H1 (cell line): ENCODE measurements around the gene CORO6.

Source experiments
- CBX8 ChIP-seq: fragments of 300-800, 300-1000 bp; sonication (generic); IDR thresholded peaks from 2 replicates; pipeline ENCODE4 v1.7.1; 2016; ENCODE audit warnings: low read depth, low read length, borderline replicate concordance
- CTBP2 ChIP-seq: IDR thresholded peaks from 2 replicates; pipeline ENCODE4 v1.7.0; 2011; ENCODE audit warnings: borderline replicate concordance, mild to moderate bottlenecking, moderate library complexity, mixed read lengths, low read length; ENCODE audit not compliant: insufficient read depth, insufficient read length
- EP300 ChIP-seq, 2 experiments: IDR thresholded peaks; 1 replicate in 1 of 2; 2 replicates in 1 of 2; pipeline ENCODE4 v1.6.1; 2011 to 2012; ENCODE audit warnings: low read depth in 2 of 2, low read length in 2 of 2, mild to moderate bottlenecking in 2 of 2, borderline replicate concordance in 1 of 2, inconsistent platforms in 1 of 2, moderate library complexity in 1 of 2
- EZH2 ChIP-seq: fragments of 200-600 bp; sonication (generic); IDR thresholded peaks from 2 replicates; pipeline ENCODE4 v1.7.1; 2012; ENCODE audit warnings: low read depth, mild to moderate bottlenecking, moderate library complexity, low read length, inconsistent platforms; ENCODE audit not compliant: severe bottlenecking
- JUN ChIP-seq: IDR thresholded peaks from 2 replicates; pipeline ENCODE4 v1.6.1; 2011; ENCODE audit warnings: low read depth, mild to moderate bottlenecking, improper control_type of control experiment, low read length
- KDM1A ChIP-seq: fragments of 200-600, 300-600 bp; sonication (generic); IDR thresholded peaks from 2 replicates; pipeline ENCODE4 v1.7.1; 2016; ENCODE audit warnings: mild to moderate bottlenecking, low read length, borderline replicate concordance
- POLR2A ChIP-seq, 2 experiments: IDR thresholded peaks; 1 replicate in 1 of 2; 2 replicates in 1 of 2; pipeline ENCODE4 v1.6.1; 2011; ENCODE audit warnings: low read depth in 2 of 2, low read length in 2 of 2, mild to moderate bottlenecking in 2 of 2; ENCODE audit errors: control extremely low read depth in 1 of 2
- POLR2AphosphoS5 ChIP-seq: IDR thresholded peaks from 2 replicates; pipeline ENCODE4 v1.6.1; 2011; ENCODE audit warnings: low read depth, low read length
- RAD21 ChIP-seq, 2 experiments: IDR thresholded peaks in 1 of 2; conservative IDR thresholded peaks in 1 of 2; 2 replicates each; pipeline ENCODE4 v1.6.1; 2011; ENCODE audit warnings: low read depth in 2 of 2, low read length in 2 of 2, improper control_type of control experiment in 1 of 2, inconsistent platforms in 1 of 2, mild to moderate bottlenecking in 1 of 2, moderate library complexity in 1 of 2
- RFX5 ChIP-seq: IDR thresholded peaks from 2 replicates; pipeline ENCODE4 v1.6.1; 2011; ENCODE audit warnings: low read depth, low read length, improper control_type of control experiment, borderline replicate concordance
- YY1 ChIP-seq: IDR thresholded peaks from 2 replicates; pipeline ENCODE4 v1.6.1; 2011; ENCODE audit warnings: low read depth, mild to moderate bottlenecking, low read length
- TF ChIP-seq, protein P1 (sequence below), 3 experiments: IDR thresholded peaks; 1 replicate in 2 of 3; 2 replicates in 1 of 3; pipeline versions ENCODE4 v1.5.1 to v1.6.1; 2011; ENCODE audit warnings: low read length in 3 of 3, mild to moderate bottlenecking in 3 of 3, inconsistent platforms in 2 of 3, low read depth in 1 of 3, moderate library complexity in 1 of 3; ENCODE audit not compliant: insufficient read depth in 1 of 3; ENCODE audit errors: control extremely low read depth in 1 of 3
- TF ChIP-seq, protein P2 (sequence below): IDR thresholded peaks from 2 replicates; pipeline ENCODE4 v1.6.1; 2011; ENCODE audit warnings: low read depth, mild to moderate bottlenecking, low read length; ENCODE audit not compliant: insufficient read depth
- TF ChIP-seq, protein P3 (sequence below): IDR thresholded peaks from 2 replicates; pipeline ENCODE4 v1.6.1; 2011; ENCODE audit warnings: low read length, improper control_type of control experiment

DNA sequence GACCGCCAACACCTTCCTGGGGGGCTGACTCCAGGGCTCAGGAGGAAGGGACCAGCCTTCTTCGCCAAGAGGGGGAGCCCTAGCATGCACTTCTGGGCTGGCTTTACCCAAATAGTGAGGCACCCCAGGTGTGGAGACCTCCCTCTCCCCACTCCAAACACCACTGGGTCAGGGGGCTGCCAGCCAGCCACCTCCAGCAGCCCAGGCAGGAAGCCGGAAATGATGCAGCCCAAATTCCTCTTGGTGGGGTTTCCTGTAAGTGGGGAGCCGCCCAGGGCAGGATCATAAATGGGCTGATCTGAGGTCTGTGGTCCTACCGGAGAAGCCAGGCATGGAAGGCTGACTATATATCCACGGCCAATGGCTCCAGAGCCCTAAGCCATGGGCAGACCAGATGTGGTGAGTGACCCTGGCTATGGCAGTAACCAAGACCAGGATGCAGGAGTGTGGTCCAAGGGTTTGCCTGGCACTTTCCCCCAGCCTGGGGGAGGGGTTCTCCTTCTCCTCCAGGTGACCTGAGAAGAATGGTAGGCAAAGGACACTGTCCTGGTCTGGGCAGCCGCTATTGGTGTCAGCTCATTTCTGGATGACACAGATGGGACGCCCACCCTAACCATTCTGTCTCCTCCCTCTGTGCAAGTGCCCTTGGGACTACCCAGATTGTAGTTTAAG lies 37.5 kb downstream of the CORO6 start:
- TF ChIP-seq, protein P1, sequence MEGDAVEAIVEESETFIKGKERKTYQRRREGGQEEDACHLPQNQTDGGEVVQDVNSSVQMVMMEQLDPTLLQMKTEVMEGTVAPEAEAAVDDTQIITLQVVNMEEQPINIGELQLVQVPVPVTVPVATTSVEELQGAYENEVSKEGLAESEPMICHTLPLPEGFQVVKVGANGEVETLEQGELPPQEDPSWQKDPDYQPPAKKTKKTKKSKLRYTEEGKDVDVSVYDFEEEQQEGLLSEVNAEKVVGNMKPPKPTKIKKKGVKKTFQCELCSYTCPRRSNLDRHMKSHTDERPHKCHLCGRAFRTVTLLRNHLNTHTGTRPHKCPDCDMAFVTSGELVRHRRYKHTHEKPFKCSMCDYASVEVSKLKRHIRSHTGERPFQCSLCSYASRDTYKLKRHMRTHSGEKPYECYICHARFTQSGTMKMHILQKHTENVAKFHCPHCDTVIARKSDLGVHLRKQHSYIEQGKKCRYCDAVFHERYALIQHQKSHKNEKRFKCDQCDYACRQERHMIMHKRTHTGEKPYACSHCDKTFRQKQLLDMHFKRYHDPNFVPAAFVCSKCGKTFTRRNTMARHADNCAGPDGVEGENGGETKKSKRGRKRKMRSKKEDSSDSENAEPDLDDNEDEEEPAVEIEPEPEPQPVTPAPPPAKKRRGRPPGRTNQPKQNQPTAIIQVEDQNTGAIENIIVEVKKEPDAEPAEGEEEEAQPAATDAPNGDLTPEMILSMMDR (IDR thresholded peaks at IDR 0.05; ENCODE audit: control extremely low read depth in 1 of 3, insufficient read depth in 1 of 3, low read depth in 1 of 3, low read length in 3 of 3): peak; percentile 35 to 72 (median 53)
- TF ChIP-seq CBX8: no peak
- no peak for TF ChIP-seq POLR2AphosphoS5
- no peak for TF ChIP-seq EP300 (IDR thresholded peaks at IDR 0.05; ENCODE audit: borderline replicate concordance in 1 of 2, low read depth in 2 of 2, low read length in 2 of 2)
- no peak for TF ChIP-seq EZH2
- no peak for TF ChIP-seq CTBP2
- TF ChIP-seq JUN: no peak
- TF ChIP-seq, protein P2, sequence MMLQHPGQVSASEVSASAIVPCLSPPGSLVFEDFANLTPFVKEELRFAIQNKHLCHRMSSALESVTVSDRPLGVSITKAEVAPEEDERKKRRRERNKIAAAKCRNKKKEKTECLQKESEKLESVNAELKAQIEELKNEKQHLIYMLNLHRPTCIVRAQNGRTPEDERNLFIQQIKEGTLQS: no peak
- no peak for TF ChIP-seq POLR2A (IDR thresholded peaks at IDR 0.05; ENCODE audit: control extremely low read depth in 1 of 2, low read depth in 2 of 2, low read length in 2 of 2)
- TF ChIP-seq YY1: no peak
- TF ChIP-seq KDM1A: no peak
- no peak for TF ChIP-seq RFX5
- peak; percentile 17 to 37; a peak in 3 of 4 replicates for TF ChIP-seq RAD21 (IDR thresholded peaks at IDR 0.05 in 1 of 2, conservative IDR thresholded peaks at IDR 0.05 in 1 of 2; ENCODE audit: low read depth in 2 of 2, low read length in 2 of 2)
- TF ChIP-seq, protein P3, sequence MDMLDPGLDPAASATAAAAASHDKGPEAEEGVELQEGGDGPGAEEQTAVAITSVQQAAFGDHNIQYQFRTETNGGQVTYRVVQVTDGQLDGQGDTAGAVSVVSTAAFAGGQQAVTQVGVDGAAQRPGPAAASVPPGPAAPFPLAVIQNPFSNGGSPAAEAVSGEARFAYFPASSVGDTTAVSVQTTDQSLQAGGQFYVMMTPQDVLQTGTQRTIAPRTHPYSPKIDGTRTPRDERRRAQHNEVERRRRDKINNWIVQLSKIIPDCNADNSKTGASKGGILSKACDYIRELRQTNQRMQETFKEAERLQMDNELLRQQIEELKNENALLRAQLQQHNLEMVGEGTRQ: no peak
